Glomerular visceral epithelial cell (primary cell): ENCODE data around the gene MDN1.
"Not testable (repeated sequence)": the region's sequence is repeated elsewhere in the genome, so short reads cannot be mapped to it uniquely, and the experiment has no call there.

Source experiments
- DNase-seq: peaks from one replicate; pipeline ENCODE4 v3.0.0-alpha.2; 2016; ENCODE audit errors: extremely low spot score

MDN1 gene

GRCh38 chr6:89768324-89768723 is 51.3 kb downstream of the MDN1 start:
- no peak for DNase-seq

DNA sequence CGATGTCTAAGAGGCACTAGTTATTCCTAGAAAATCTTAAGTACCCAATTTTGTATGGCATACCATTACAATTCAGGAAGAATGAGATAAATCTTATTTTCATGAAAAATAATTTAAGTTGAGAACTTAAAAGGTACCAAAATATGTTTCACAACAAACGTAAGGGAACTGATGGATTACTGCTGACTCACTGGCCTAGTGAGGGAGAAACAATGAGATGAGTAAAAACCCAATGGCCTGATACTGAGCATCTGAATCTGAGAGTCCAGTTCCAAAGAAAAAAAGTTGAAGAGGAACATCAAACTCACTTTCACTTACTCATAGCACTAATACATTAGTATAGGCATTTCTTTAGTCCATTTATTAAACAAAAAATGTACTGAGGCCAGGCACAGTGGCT is 56.0 kb downstream of the MDN1 start:
- no peak for DNase-seq

DNA sequence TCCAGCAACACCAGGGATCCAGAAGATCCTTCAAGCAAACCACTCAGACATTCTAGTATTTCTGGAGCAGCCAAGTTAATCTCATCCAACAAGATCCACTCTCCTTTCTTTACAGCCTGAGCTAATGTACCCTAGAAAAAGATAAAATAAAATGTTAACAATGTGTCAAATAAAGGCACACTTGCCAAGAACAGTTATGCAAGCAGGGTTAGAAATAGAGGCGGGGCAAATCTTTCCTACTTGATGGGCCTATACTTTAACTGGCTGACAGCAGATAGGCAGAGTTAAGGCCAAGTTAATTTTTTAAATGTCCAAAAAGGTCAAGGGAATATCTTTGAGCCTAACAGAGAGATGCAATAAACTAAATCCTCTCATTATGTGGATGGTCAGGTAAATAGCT is 60.8 kb downstream of the MDN1 start:
- no peak for DNase-seq

DNA sequence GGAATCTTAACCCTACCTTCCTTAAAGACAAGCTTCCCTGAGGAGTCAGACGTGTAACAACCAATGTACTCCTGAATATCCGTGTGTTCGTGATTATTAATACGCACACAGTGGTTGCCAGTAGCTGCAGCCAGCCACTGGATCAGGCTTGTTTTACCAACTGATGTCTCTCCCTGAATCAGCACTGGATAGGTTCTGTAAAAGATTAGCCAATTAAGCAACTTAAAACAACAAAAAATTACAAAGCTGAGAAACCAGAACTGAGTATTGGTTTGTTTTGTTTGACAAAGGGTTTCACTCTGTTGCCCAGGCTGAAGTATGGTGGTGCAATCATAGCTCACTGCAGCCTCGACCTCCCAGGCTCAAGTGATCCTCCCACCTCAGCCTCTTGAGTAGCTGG is 69.3 kb downstream of the MDN1 start:
- no peak for DNase-seq

GRCh38 chr6:89749918-89750317 is 69.7 kb downstream of the MDN1 start:
- no peak for DNase-seq

DNA sequence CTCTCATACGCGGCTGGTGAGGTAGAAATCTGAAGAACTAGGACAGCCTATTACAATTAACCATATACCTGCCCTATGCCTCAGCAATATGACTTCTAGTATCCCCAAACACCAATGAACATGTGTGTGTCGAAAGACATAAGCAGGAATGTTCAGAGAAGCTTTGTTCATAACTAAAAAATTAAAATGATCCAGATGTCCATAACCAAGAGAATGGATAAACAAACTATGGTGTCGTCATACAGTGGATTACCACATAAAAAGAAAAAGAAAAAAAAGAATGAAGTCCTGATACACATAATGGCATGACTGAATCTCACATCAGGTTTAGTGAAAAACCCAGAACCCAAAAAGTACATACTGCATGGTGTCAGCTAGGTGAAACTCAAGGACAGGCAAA is 73.9 kb downstream of the MDN1 start:
- DNase-seq = no peak

DNA sequence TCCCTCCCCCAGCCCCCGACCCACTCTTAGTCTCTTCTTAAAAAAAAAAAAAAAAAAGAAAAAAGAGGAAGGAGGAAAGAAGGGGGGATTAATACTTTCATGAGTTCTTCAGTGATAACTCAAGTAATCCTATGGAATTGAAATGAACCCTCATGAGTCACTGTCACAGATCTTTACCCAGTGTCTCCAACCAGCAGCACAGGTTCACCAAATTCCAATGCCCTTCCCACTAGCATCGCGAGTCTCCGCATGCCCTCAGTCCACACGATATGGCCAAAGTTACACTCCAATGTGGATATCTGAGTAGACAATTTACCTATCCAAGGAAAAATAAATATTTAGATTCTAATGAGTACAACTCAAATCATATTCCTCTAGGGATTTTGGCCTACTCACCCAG is 74.5 kb downstream of the MDN1 start:
- DNase-seq = no peak

DNA sequence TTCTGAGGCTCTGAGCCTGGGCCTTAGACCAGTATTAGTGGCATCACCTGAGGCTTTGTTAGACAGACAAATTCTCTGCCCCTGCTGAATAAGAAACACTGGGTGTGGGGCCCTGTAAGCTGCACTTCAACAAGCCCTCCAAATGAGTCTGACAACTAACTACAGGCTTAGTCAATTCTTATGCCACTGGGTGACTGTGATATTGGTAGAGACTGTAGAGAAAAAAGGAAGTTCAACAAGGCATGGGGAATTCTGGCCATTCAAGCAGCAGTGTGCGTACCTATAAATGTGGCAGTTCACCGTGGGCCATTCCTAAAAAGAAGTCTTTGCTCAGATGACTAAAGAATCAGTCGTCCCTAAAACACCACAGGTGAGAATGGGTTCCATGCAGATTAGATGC is 82.7 kb downstream of the MDN1 start:
- no peak for DNase-seq

- no peak for DNase-seq
Observed at GRCh38 chr6:89734526-89734925, 85.1 kb downstream of the MDN1 start.

DNA sequence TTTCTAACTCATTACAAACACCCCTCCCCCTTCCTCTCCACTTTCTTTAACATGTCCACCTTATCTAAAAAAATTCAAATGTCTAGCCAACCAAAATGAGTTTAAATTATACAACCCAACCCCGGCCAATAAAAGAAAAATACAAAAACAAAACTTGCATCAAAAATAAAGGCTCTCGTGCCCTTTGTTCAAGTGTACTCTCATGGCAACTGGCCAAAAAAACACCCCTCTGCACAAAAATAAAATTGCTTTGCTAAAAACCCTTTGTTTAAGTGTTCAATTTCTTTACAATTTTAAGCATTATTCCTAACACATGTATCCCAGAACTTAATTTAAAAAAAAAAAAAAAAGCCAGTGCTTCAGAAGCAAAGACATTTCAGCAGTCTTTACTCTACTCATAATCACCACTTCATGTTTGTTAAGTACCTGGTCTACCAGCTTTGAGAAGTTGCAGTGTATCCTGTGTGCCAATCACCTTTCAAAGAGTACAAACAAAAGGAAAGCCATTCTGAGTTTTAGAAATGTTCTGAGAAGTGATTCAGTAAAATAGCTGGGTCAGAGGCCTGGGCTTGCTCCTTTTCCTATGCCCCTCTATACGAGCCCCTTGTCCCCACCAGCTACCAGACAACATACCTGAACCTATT is 87.5 kb downstream of the MDN1 start:
- DNase-seq = no peak

DNA sequence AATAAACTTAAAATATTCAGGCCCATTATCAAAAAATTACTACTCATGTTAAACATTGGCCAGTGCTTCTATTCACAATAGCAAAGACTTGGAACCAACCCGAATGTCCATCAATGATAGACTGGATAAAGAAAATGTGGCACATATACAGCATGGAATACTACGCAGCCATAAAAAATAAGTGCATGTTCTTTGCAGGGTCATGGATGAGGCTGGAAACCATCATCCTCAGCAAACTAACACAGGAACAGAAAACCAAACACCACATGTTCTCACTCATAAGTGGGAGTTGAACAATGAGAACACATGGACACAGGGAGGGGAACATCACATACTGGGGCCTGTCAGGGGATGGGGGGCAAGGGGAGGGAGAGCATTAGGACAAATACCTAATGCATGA is 88.3 kb downstream of the MDN1 start:
- DNase-seq = not testable (repeated sequence)

- peak; percentile 9 for DNase-seq
Observed at GRCh38 chr6:89729818-89730217, 89.8 kb downstream of the MDN1 start.

GRCh38 chr6:89727501-89727900 is 92.1 kb downstream of the MDN1 start:
- no peak for DNase-seq

DNA sequence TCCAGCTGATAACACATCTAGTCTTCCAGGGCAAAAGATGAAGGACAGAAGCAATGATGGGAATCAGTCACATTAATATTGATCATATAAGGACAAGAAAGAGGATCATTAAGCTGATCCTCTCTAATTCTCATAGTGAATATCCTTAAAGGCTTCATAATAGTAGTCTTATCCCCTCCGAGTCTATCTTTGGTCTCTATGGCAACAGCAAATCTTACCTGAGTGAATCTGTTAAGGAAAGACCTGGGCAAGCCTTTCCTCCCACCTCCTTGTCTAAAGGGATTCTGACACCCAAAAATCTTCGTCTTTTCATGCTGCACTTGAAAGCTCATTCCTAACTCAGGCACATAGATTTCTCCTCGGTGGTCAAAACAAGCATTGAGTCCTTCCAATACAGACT is 94.6 kb downstream of the MDN1 start:
- DNase-seq = no peak

DNA sequence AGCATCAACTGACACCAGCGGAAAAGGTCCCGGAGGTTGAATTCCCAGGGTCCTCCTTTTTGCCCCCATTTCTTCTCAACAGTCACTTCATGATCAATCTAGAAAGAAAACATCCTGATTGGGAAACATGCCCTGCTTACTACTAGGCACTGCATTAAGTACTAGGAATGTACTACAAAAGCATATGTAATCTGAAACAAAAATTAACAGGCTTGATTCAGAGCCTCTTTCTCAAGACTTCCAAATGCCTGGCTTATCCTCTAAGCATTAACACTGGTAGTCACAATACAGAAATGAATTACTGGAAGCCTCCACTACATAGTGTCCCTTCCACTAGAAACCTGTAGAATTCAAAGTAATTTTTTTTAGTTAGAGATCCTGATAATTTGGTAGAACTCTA is 96.5 kb downstream of the MDN1 start:
- DNase-seq = no peak

GRCh38 chr6:89716532-89716931 is 103.1 kb downstream of the MDN1 start:
- DNase-seq = no peak

GRCh38 chr6:89711801-89712200 is 107.8 kb downstream of the MDN1 start:
- no peak for DNase-seq

- DNase-seq = no peak
Observed at GRCh38 chr6:89708316-89708715, 111.3 kb downstream of the MDN1 start.

GRCh38 chr6:89707766-89708165 is 111.8 kb downstream of the MDN1 start:
- no peak for DNase-seq

DNA sequence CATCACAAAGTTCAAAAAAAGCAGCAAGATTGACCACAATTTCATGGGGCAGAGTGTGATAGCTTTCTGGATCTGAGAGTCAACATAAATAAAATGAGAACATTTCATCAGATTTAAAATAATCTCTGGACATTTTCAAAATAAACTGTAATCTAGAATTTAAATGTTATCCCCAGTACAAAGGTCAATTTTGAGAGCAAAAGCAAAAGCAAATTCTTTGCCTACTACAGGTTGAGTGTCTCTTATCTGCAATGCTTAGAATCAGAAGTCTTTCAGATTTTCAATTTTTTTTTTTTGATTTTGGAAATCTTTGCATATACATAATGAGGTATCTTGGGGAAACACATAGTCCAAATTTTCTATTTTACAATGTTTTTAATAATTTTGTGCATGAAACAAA is 113.5 kb downstream of the MDN1 start:
- DNase-seq = no peak

DNA sequence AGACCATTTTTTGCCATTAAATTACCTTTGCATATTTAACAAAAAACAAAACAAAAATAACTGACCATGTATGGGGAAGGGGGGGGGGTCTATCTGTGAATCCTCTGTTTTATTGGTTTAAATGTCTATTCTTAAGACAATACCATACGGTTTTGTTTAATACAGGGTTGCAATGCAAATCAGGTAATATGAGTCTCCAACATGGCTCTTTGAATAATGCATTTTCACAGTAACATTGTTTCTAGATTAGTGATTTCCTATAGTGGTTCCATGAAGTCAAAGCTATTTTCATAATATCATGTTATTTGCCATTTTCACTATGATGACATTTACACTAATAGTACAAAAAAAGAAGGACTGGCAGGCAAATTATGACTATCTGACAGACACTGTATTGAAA is 116.3 kb downstream of the MDN1 start:
- DNase-seq = no peak

DNA sequence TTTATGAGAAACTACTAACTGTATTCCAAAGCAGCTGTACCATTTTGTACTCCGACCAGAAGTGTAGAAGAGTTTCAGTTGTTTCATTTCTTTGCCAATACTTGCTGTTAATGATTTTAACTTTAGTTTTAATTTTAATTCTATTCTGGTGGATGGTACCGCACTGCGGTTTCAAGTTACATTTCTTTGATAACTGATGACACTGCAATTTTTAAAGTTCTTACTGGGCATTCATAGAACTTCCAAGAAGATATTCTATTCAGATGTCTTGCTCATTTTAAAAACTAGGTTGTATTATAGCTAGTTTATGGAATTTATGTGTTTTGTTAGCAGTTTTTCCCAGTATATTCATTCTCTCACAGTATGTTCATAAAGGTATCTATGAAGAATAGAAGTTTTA is 117.2 kb downstream of the MDN1 start:
- DNase-seq = no peak

DNA sequence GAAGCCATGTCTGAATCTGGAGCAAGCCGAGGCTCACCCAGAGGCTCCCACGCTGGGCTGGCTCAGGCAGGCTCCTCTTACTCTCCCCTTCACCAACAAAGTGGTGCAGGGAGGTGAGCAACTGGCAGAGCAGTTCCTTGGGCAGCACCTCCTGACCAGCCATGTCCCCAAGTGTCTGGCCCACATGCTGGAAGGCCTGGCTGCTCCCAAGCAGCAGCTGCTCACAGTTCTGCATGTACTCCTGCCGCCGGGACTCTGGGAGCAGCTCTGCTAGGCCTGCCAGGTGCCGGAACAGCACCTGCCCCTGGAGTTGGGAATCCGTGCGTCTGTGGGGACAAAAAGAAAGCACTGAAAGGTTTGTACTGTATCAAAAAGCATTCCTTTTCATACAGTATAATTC is 123.9 kb downstream of the MDN1 start:
- DNase-seq = no peak

DNA sequence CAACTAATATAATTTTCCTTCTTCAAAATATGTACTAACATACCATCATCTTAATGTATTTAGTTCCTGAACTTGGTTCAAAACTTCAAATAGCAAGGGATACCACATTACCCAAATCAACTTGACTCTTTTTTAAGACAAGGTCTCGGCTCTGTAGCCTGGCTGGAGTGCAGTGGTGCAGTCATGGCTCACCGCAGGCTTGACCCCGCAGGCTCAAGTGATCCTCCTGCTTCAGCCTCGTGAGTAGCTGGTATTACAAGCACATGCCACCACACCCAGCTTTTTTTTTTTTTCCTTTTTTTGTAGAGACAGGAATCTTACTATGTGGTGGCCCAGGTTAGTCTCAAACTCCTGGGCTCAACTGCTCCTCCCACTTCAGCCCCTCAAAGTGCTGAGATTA is 125.2 kb downstream of the MDN1 start:
- DNase-seq = no peak

DNA sequence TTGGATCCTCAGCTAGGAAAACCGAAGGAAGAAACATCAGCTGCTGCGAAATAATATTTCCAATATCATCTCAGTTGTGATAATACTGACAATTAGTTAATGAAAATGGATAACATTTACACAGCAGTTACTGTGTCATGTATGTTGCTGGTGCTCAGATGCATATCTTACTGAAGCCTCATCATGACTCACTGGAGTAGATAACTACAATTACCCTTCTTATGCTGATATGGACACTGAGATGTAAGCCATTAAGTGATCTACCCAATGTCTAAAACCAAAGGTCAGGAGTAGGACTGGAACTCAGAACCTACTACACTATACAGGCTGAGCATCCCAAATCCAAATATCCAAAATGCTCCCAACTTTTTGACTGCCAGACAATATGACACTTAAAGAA is 126.4 kb downstream of the MDN1 start:
- DNase-seq = no peak
